HAP-1 (cell line): Measurements from ENCODE around the gene CHAF1A.

Source experiments
- DNase-seq, 2 experiments: peaks; one replicate each; pipeline ENCODE4 v3.0.0-alpha.2; 2016 to 2020; ENCODE audit warnings: low spot score in 2 of 2
- H3K27me3 ChIP-seq: fragments of 250-450 bp; sonication (Bioruptor Pico); 2 replicates; pipeline ENCODE4 v1.5.1; 2020; ENCODE audit warnings: low read depth, mild to moderate bottlenecking, moderate library complexity
- H3K36me3 ChIP-seq: fragments of 250-450 bp; sonication (Bioruptor Pico); replicated peaks from 2 replicates; pipeline ENCODE4 v1.5.1; 2020; ENCODE audit warnings: mild to moderate bottlenecking
- H3K4me1 ChIP-seq: fragments of 250-450 bp; sonication (Bioruptor Pico); 2 replicates; pipeline ENCODE4 v1.5.1; 2020; ENCODE audit warnings: mild to moderate bottlenecking
- H3K4me3 ChIP-seq: fragments of 250-450 bp; sonication (Bioruptor Pico); 2 replicates; pipeline ENCODE4 v1.5.1; 2020; ENCODE audit warnings: mild to moderate bottlenecking, moderate library complexity
- H3K9me3 ChIP-seq: fragments of 250-450 bp; sonication (Bioruptor Pico); 2 replicates; pipeline ENCODE4 v1.5.1; 2020; ENCODE audit warnings: mild to moderate bottlenecking, moderate library complexity
- in situ Hi-C: fragments of 300-500 bp; cut with MboI; formaldehyde crosslinking; loops from 3 replicates; pipeline ENCODE4 v1.14.3; 2020; ENCODE audit warnings: low sequenced_read_pairs, inconsistent platforms, mixed read lengths

The CHAF1A gene

DNA sequence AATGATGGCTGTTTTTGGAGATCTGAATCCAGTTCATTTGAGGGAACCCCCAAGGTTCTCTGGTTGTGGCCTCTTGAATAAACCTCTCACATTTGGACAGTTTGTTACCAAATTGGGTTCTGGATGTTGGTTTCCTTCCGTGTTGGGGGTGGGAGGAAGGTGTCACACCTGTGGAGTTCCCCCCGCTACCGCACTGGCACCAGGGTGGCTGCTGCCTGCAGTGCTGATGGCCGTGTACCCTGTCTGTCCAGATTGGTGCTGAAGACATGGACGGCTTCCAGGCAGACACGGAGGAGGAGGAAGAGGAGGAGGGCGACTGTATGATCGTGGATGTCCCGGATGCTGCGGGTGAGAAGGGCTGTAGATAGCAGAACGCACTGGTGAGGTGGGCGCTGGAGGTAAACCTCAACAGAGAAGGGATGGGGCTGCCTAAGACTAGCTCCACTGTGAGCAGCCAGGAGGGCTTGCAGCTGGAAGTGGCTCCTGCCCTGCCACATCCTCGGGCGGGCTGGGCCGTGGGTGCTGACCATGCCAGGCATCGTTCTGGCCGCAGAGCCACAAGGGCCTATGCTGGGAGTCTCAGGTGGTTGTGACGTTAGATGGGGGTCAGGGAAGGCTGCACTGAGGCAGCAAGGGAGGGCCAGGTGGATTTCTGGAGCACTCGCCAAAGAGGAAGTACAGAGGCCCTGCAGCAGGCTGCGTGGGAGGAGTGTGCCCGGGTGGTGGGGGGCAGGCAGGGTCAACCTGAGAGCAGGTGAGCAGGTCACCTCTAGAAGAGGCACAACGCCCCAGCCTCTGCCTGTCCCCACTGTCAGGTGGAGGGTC, 39.8 kb downstream of the CHAF1A start:
- peaks cover 93% of the 10 kb centered on the region for H3K36me3 ChIP-seq

DNA sequence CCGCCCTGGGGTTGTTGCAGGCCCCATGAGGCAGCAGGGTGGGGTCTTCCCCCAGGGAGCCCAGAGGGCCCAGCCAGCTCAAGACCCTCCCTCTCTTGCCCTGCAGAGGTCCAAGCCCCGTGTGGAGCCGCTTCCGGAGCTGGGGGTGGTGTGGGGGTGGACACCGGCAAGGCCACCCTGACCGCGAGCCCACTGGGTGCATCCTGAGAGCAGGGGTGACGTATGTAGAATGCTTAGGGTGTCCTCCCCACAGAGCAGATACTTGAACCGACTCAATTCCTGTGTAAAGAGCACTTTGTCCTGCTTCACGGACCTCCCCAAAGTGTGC, 40.3 kb downstream of the CHAF1A start:
- Histone ChIP-seq H3K4me1 (no peaks in the 10 kb centered on the region), H3K9me3 (no peaks in the 10 kb centered on the region), H3K27me3 (no peaks in the 10 kb centered on the region), H3K36me3 (peaks cover 93% of the 10 kb centered on the region), H3K4me3 (no peak overlapping the region)
- in situ Hi-C loops: no loop called here
- no peak for DNase-seq

More for the DNA sequence above, 39.8 kb downstream of the CHAF1A start:
- in situ Hi-C loops: no loop called here
- Histone ChIP-seq H3K9me3 (no peaks in the 10 kb centered on the region), H3K4me1 (no peaks in the 10 kb centered on the region), H3K27me3 (no peaks in the 10 kb centered on the region), H3K4me3 (no peak overlapping the region)
- no peak for DNase-seq

DNA sequence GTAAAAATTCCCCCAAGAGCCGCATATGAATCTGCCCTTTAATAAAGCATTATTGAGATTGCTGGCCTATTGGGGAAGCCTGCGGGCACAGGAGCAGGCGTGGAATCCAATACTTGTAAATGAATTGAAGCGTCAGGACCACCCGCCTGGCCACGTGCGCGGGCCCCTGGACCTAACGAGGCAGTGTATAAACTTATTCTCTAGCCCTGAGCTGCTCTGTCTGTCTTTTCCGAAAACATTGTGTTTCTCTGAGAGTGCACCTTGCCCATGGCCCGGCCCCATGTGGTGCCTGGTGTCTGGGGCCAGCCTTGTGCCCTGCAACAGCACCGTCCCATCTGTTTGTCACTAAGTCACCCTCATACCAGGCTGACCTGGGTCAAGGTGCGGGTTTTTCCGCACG, 40.7 kb downstream of the CHAF1A start:
- Histone ChIP-seq H3K4me1 (no peaks in the 10 kb centered on the region), H3K36me3 (peaks cover 93% of the 10 kb centered on the region), H3K27me3 (no peaks in the 10 kb centered on the region), H3K4me3 (no peak overlapping the region), H3K9me3 (no peaks in the 10 kb centered on the region)
- in situ Hi-C loops: no loop called here
- no peak for DNase-seq

DNA sequence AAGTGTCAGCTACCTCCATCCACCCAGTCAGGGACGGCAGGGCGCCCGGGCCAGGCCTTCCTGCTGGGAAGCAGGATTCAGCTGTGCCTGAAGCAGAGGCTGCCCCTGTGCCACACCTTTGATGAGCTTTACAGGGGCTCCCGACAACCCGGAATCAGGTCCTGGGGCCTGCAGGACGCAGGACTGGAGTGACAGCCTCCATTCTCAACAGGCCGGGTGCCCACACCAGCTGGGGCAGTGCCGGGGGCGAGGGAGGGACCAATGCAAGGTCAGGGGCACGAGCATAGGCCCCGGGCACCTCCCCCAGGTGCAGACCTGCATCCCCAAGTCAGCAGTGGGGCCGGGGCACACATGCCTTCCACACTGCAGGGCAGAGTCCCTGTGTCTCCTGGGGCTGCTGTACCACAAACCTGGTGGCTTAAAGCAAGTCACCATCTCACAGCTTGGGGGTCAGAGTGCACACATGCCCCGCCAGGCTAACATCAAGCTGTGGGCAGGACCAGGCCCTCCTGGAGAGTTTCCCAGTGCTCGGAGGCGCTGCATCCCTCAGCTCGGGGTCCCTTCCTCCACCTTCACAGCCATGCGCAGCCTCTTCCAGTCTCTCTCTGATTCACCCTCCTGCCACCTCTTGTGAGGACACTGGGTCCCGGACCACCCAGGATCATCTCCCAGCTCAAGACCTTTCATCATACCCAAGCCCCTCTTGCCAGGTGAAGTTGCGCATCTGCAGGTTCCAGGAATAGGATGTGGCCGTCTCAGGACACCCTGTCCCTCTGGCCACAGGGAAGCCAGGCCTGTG, 41.7 kb downstream of the CHAF1A start:
- no peaks in the 10 kb centered on the region for H3K4me1 ChIP-seq
- in situ Hi-C loops: no loop called here
- no peak overlapping the region for H3K4me3 ChIP-seq
- peaks cover 91% of the 10 kb centered on the region for H3K36me3 ChIP-seq
- no peaks in the 10 kb centered on the region for H3K27me3 ChIP-seq
- no peak for DNase-seq
- no peaks in the 10 kb centered on the region for H3K9me3 ChIP-seq

DNA sequence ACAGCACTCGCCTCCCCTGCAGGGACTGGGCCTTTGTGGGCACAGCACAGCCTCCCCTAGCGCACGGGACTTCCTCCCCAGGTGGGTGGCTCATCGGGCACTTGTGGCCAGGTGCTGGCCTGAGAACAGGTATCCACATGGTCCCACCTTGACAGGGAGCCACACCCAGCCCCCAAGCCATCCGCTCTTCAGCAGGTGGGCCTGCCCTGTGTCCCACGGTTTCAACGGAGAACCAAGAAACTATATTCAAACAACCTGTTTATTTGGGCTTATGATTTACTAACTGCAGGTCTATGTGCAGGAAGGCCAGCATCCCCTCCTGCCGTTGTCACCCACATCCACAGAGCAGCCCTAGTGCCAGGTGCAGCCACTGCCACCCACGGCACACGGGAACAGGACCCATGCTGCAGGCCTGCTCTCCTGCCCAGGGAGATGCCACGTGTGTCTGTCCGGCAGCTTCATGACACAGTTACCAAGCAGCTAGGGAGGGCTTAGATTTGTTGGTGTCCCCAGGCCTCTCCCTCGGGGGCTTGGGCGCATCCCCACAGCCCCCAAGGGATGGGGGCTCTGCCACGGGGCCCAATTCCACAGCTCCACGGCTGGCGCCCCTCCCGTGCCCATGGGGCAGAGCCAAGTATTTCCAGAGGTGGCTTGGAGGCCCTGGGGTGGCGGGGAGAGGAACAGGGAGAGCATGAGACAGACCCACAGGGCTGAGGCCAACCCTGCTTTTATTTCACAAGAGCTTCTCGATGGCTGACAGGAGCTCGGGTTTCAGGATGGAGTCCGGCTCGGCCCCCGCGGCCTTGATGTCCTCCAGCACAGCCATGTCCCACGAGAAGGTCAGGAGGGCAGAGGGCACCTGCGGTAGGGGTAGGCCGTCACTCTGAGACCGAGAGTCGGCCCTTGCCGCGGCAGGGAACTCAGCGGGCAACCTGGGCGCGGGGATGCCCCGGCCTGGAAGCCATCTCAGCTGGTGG, 42.6 kb downstream of the CHAF1A start:
- no peaks in the 10 kb centered on the region for H3K9me3 ChIP-seq
- peaks cover 86% of the 10 kb centered on the region for H3K36me3 ChIP-seq
- no peaks in the 10 kb centered on the region for H3K4me1 ChIP-seq
- H3K27me3 ChIP-seq: no peaks in the 10 kb centered on the region
- no peak overlapping the region for H3K4me3 ChIP-seq
- in situ Hi-C loops: no loop called here
- peak; percentile 25 to 55 for DNase-seq

DNA sequence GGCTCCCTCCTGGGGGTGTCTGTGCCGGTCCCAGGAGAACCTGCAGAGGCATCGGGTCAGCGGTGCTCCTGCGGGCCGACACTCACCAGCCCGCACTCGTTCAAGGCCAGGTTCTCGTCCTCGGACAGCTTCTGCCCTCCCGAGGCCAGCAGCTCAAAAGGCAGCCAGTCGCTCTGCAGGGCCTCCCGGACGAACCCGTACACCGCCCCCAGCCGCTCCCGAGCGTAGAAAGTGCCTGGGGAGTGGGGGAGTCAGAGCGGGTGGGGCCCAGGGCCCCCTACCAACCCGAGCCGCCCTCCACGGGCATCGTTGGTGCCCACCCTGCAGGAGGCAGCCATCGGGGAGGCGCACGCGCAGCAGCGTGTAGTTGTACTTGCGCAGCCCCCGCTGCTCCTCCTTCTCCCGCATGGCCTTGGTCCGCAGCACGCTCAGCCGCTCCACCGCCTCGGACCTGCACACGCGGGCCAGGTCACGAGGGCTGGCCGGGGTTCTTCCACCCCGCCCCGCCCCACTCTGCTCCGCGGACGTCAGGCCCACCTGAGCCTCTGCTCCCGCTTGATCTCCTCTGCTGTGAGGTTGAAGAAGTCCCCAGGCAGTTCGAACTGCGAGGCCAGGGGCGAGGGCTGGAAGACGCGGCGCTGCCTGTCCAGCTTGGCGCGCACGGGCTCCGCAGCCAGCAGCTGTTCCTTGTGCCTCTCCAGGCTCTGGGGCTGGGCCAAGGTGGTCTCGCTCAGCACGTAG, 43.7 kb downstream of the CHAF1A start:
- Histone ChIP-seq H3K36me3 (peaks cover 81% of the 10 kb centered on the region), H3K4me3 (no peak overlapping the region)
- DNase-seq: no peak

DNA sequence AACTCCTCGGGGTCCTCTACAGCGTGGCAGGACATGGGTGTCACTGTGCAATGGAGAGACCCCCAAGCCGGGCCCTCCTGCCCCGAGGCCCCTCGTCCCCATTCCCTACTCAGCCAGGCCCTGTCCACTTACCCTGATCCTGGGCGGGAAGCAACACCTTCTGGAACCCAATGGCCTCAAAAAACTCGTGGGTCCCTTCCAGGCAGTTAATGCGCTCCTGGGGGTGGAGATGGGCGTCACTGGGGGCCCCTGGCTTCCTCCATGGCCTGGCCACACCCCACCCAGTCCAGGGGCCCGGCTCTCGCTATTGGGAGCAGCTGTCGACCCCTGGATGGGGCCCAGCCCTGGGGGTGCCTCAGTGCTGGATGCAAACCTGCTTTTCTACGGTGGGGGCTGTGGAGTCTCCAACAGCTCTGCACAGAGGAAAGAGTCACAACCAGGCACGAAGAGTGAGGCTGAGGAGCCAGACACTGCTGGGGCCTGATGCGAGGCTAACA, 44.3 kb downstream of the CHAF1A start:
- Histone ChIP-seq H3K27me3 (no peaks in the 10 kb centered on the region), H3K4me3 (no peak overlapping the region), H3K9me3 (no peaks in the 10 kb centered on the region), H3K4me1 (no peaks in the 10 kb centered on the region), H3K36me3 (peaks cover 82% of the 10 kb centered on the region)
- in situ Hi-C loops: no loop called here
- no peak for DNase-seq

More for the DNA sequence above, 43.7 kb downstream of the CHAF1A start:
- H3K27me3 ChIP-seq: no peaks in the 10 kb centered on the region
- in situ Hi-C loops: no loop called here
- no peaks in the 10 kb centered on the region for H3K9me3 ChIP-seq
- H3K4me1 ChIP-seq: no peaks in the 10 kb centered on the region

DNA sequence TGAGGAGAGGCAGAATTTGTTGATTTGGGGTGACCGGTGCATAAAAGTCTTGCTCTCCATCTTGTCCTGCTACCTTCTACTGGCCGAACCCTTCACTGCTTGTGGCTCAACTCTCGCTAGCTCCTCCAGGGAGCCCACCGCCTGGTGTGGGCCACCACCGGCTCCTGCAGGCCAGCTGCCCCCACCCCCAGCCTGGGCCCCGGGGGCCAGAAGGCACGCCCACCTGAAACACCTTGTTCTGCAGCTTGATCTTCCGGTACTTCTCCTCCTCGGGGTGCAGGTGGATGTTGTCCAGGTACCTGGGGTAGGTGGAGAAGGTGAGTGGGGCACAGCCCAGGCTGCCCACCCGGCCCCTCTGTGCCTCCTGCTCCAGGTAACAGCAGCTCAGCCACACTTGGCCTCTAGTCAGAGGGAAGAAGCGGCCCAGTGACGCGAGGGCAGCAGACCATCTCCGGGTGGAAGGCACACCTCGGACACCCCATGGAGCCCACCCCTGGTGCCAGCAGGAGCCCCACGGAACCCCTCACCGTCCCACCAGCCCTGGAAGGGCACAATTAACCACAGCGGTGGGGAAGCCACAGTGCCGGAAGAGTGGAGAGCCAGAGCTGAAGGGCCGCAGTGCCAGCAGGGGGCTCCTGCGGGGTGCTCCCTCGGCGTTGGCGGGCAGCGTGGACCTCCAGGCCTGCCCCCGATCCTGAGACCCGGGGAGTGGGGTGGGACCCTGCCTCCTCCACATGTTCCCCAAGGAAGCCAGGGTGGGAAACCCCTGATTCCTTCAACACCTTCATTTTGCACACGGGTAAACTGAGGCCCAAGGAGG, 45.1 kb downstream of the CHAF1A start:
- H3K36me3 ChIP-seq: peaks cover 79% of the 10 kb centered on the region
- in situ Hi-C loops: no loop called here

DNA sequence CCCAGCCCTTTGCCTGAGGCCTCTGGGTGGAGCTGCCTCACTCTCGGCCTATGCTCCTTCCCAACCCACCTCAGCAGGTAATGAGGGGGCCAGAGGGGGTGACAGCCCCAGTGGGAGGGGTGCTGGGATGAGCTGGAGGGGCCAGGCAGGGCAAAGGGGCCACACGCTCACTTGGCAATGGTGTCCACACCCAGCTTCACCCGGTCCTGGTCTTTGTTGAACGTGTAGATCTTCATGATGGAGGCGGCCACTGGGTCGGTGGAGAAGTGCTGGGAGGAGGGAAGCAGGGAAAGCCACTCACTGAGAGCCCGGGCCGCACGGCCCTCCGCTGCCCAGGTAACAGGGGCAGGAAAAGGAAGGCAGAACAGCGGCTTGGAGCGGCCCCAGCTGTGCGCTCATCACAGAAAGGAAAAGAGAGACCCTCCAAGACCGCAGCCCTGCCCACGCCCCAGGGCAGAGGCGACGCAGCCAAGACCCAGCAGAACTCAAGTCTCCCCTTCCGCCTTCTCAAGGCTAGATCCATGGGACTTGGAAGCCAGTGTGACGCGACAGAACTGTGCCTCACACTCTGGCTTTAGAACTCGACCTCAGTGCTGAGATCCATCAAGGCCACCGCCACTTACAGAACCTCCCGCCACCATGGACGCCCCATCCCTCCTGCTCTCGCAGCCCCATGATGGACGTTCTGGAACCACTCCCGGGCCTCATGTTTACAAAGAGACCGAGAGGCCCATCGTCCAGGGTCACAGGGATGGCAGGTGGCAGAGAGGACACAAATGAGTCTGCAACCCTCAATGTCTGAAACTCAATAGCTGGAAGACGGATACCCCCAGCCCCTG, 45.9 kb downstream of the CHAF1A start:
- Histone ChIP-seq H3K4me1 (no peaks in the 10 kb centered on the region), H3K4me3 (no peak overlapping the region), H3K36me3 (peaks cover 78% of the 10 kb centered on the region), H3K9me3 (no peaks in the 10 kb centered on the region), H3K27me3 (no peaks in the 10 kb centered on the region)
- DNase-seq: no peak
- in situ Hi-C loops: no loop called here

More for the DNA sequence above, 45.1 kb downstream of the CHAF1A start:
- Histone ChIP-seq H3K9me3 (no peaks in the 10 kb centered on the region), H3K4me1 (no peaks in the 10 kb centered on the region), H3K4me3 (no peak overlapping the region), H3K27me3 (no peaks in the 10 kb centered on the region)
- DNase-seq: no peak

DNA sequence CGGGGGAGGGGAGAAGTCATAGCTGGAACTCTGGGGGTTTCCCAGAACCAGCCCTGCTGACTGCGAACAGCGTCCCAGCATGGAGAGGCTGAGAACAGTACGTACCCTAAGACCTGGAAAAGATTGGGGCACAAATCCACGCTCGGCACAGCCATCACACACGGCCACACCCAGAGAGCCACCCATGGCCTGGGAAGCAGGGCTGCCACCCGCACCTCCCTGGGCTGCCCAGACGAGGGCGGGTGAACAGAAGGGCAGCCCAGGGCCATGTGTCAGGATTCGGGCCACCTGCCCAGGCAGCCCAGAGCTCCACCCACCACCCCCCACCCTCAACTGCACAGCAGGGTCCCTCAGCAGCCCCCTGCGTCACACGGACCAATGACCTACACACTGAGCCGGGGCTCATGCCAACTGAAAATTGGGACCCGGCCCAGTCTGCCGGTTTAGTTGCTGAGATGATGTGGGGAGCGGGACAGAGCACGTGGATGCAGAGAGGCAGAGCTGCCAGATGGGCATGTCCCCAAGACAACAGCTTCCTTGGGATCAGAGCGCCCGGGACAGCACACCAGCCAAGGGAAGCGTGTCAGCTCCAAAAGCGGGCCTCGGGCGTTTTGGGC, 46.7 kb downstream of the CHAF1A start:
- DNase-seq: no peak
- in situ Hi-C loops: no loop called here
- Histone ChIP-seq H3K36me3 (peaks cover 72% of the 10 kb centered on the region), H3K4me3 (no peak overlapping the region), H3K27me3 (no peaks in the 10 kb centered on the region), H3K4me1 (no peaks in the 10 kb centered on the region), H3K9me3 (no peaks in the 10 kb centered on the region)

DNA sequence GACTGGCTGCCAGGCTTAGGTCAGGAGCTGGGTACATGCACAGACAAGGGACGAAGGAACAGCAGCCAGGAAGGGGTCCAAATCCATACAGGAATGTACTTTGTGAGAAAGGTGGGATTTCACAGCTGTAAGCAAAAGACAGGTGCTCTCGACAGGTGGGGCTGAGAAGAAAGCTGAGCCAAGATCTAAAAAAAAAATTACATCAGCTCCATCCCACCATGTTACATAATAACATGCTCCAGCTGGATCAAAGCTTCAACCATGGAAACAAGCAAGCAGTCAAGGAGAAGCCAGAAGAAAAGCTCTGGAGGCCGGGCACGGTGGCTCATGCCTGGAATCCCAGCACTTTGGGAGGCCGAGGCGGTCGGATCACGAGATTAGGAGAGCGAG, 47.2 kb downstream of the CHAF1A start:
- no peaks in the 10 kb centered on the region for H3K9me3 ChIP-seq
- no peak for DNase-seq
- no peak overlapping the region for H3K4me3 ChIP-seq
- no peaks in the 10 kb centered on the region for H3K4me1 ChIP-seq
- H3K36me3 ChIP-seq: peaks cover 67% of the 10 kb centered on the region
- no peaks in the 10 kb centered on the region for H3K27me3 ChIP-seq
- in situ Hi-C loops: no loop called here
